GM21619 (cell line): ENCODE results near the gene PFDN2.

Experiments
- ATAC-seq: cut with Tn5 transposase; IDR thresholded peaks from one replicate; pipeline ENCODE4 v1.9.1; 2021; ENCODE audit not compliant: unreplicated experiment

Gene PFDN2

GRCh38 chr1:161061419-161061818, 56.4 kb downstream of the PFDN2 start:
- no peak for ATAC-seq

GRCh38 chr1:161059293-161059692, 58.5 kb downstream of the PFDN2 start:
- ATAC-seq, result no peak

DNA sequence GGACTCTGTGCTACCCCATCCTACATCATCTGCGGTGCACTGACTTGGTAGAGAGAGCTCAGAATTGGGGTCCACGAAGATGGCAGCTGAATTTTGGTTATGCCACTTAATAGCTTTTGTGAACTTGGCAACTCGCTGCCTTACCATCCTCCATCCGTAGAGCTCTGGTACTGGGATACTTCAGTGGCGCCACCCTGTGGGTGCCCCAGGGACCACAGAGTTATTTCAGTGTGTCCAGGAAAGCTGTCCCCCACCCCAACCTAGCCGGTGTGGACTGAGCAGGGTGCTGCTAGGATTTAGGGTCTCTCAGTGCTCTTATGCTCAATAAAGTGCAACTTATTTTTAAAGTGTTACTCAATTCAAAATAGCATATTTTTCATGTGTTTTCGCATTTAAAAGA, 63.0 kb downstream of the PFDN2 start:
- ATAC-seq, result no peak

GRCh38 chr1:161054232-161054631, 63.6 kb downstream of the PFDN2 start:
- ATAC-seq, result no peak

GRCh38 chr1:161052899-161053298, 64.9 kb downstream of the PFDN2 start:
- no peak for ATAC-seq

GRCh38 chr1:161051219-161051618, 66.6 kb downstream of the PFDN2 start:
- no peak for ATAC-seq
